NCI-H748 treated with DMSO at 0.1 percent for 48 hours (cell line): ENCODE results near the gene BARX1.
"Not testable (repeated sequence)": the region's sequence is repeated elsewhere in the genome, so short reads cannot be mapped to it uniquely, and the experiment has no call there.

Experiments
- DNase-seq: peaks from one replicate; lab custom pipeline; 2025; lab: John Stamatoyannopoulos, UW

Gene BARX1

GRCh38 chr9:93965830-93966577 is 10.8 kb upstream of the BARX1 start:
- DNase-seq, result no peak

DNA sequence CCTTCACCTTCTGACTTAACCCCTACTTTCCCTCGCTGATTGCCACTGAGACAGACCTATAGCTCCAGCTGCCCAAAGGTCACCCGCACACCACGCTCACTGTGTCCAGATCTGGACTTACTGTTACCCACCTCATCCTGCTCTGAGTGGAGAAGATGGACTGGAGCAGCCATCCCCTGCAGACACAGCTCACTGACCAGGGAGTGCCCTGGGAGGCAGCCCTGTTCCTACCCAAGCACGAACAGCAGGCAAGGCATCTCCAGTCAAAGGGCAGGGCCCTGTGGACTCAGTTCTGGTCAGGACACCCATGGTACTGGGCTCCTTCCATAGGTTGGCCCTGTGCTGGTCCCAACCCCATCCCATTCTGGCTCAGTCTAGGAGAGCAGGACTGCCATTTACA is 9.5 kb upstream of the BARX1 start:
- no peak for DNase-seq

DNA sequence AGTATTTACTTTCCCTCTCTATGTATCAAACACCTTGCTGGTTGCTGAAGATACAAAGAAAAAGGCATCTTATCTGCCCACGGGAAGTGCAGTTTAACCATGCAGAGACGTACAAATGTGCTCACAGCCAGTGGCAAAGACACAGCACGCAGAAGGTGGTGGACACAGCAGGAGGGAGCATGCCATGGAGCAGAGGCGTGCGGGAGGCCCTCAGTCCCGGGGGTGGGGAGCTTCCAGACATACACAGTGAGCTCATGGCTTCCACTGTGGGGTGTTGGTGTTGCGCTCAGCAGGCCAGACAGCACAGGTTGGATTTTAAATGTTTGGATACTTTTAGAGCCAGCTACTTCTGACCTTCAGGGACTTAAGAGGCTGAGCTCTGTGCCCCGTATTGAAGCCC is 8.8 kb upstream of the BARX1 start:
- DNase-seq, result no peak

DNA sequence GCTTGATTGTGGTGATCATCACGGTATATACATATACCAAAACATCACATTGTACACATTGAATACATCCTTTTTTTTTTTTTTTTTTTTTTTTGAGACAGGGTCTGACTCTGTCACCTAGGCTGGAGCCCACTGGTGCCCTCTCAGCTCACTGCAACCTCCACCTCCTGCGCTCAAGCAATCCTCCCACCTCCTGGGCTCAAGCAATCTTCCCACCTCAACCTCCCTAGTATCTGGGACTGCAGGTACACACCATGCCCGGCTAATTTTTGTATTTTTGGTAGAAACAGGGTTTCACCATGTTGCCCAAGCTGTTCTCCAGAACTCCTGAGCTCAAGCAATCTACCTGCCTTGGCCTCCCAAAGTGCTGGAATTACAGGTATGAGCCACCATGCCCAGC is 8.3 kb upstream of the BARX1 start:
- not testable (repeated sequence) for DNase-seq

GRCh38 chr9:93962561-93963440 is 7.6 kb upstream of the BARX1 start:
- DNase-seq, result peak; percentile 85

- DNase-seq, result no peak
Measured at GRCh38 chr9:93962017-93962416, 6.9 kb upstream of the BARX1 start.

GRCh38 chr9:93960971-93961841 is 6.1 kb upstream of the BARX1 start:
- DNase-seq, result no peak

DNA sequence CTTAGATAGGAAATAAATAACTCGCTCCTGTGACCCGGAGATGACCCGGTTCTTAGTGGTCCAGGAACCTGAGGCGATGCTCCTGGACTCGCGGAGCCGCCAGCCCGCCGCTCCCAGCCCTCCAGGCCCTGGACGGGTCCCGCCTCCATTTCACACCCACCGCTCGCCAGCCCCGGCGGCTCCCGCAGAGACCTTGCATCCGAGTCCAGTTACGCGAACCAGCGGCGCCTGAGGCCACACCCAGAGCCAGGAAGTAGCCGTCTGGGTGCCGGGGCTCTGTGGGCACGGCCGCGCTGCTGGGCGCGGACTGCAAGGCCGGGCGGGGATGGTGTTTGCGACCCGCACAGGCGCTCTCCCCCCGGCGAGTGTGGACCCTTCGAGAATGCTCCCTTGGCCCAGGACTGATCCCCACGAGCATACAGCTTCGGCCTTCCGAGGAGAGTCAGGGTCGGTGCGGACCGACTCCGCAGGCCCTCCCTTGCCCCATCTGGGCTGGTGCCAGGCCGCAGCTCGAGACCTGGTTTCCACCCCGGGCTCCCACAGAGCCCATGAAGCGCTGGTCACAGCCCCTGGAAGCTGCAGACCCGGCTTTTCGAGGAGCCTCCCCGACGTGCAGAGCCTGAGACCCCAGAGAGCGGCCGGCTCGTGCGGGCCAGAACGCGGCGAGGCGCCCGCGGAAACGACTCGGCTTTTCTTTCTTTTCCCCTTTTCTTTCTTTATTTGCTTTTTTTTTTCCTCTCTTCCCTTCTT is 5.2 kb upstream of the BARX1 start:
- DNase-seq, result no peak

- no peak for DNase-seq
Measured at GRCh38 chr9:93959739-93960154, 4.6 kb upstream of the BARX1 start.

- DNase-seq, result no peak
Measured at GRCh38 chr9:93958819-93959682, 3.9 kb upstream of the BARX1 start.

GRCh38 chr9:93958121-93958818 is 3.1 kb upstream of the BARX1 start:
- DNase-seq, result peak; percentile 28

DNA sequence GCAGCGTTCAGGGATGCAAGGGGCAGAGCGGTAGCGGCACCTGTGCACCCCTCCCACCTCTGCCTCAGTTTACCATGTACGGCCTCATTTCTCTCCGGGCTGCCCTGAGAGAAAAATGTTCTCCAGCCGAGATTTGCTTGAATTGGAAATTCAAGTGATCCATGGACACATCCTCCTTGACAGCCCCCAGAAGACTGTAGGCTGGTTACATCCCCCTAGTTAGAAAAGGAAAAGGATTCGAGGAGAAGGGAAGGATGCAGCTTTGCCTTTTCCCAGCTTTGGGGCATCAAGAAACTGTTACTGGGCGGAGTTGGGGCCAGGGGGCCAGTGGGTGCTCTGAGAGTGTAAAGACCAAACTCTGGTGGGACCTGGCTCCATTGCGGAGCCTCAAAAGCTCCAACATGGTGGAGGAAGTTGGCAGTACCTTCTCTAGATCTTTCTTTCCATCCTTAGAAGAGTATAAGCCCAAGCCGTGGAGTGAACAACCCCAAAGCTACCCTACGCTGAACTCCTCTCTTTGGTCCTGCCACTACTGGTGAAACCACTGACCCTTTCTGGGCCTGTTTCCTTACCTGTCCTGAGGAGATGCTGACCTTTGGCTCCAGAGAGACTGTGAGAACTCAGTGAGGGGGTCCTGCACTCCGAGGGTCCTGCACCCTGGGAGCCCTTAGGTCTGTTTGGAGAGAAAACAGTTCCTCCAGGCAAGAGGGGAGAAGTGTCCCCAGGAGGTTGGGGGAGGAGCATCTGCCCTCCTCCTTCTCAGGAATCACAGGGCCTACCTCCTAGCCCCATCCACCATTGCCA is 1.0 kb upstream of the BARX1 start:
- DNase-seq, result no peak

DNA sequence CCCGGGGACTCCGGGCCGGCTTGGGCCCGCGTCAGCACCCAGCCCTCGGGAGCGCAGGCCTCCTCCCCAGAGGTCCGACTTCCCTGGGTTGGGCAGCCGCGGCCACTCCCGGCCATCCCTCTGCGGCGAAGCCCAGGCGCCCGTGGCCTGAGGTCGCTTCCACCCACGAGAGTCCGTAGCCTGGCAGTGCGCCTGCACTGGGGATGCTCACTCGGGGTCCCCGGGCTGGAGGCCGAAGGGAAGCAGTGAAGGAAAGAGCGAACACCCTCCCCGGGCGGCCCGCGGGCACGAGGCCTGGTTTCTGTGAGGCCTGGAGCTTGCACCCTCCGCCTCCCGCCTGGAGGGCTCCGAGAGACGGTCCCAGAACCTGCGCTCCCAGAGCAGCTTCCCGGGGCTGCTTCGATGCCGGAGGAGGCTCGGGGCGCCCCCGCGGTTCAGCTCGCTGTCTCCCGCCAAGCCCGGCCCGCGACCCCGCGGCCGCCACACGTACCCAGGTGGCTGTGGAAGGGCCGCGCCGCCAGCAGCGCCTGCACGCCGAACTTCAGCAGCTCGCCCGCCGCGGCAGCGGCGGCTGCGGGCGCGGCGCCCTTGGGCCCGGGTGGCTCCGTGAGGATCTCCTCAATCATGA is 607 bp downstream of the BARX1 start:
- DNase-seq, result no peak

- DNase-seq, result no peak
Measured at GRCh38 chr9:93953496-93954433, 1.4 kb downstream of the BARX1 start.

GRCh38 chr9:93952784-93953495 is 2.2 kb downstream of the BARX1 start:
- peak; percentile 31 for DNase-seq

- no peak for DNase-seq
Measured at GRCh38 chr9:93952119-93952783, 2.9 kb downstream of the BARX1 start.
